ENCODE results near the gene LLCFC1. TPM values are rescaled to one million over a fixed set of nuclear protein-coding genes. Genes with fewer than 3 reads are reported as not detected.
"Not testable (repeated sequence)": the region's sequence is repeated elsewhere in the genome, so short reads cannot be mapped to it uniquely, and the experiment has no call there.

The LLCFC1 gene
- total RNA-seq, 1 donor from 2014 or later = not detected

DNA sequence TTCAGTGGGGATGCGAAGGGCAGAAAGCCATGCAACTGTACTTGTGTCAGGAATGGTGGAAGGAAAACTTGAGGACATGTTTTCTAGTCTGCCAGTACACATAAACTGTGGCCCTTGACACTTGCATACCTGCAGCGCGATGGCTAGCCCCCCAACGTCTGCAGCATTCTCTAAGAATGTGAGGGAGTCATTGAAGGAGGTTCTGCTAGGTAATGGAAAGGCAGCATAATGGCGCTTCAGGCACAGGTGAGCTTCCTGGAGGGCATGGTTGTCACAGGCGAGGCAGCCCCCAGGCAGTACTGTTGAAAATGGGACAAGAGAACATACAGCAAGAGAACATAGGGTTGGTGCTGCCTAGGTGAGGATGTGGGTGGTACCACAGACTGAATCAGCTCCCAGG lies 3.5 kb downstream of the LLCFC1 start:
- DNase-seq (ENCODE audit: low spot score) = no peak

DNA sequence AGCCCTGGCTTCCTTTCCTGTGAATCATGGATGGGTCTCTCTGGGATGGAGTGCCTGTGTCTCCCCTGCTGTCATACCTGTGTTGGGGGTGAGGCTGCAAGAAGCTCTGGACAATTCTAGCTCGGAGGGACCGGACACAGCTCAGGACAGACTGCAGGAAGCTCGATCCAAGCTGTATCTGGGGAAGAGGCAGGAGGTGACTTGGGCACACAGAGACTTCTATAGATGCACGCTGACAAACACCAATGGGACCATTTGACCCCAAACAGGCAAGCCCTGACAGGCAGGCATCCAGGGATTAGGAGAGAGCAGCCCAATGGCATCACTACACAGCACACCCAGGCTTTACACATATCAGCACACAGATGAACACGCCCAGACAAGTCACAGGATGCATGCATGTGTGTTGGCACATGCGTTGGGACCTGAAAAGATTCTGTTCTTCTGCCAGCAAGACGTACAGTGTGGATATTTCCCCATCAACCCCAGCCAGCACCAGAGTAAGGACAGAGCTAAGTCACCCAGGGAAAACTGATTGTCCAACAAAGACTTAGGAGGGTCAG lies 4.5 kb downstream of the LLCFC1 start:
- no peak for DNase-seq (ENCODE audit: low spot score)

- DNase-seq (ENCODE audit: low spot score) = no peak
These were observed 5.7 kb downstream of the LLCFC1 start for GRCh38 chr7:142945001-142945400.

DNA sequence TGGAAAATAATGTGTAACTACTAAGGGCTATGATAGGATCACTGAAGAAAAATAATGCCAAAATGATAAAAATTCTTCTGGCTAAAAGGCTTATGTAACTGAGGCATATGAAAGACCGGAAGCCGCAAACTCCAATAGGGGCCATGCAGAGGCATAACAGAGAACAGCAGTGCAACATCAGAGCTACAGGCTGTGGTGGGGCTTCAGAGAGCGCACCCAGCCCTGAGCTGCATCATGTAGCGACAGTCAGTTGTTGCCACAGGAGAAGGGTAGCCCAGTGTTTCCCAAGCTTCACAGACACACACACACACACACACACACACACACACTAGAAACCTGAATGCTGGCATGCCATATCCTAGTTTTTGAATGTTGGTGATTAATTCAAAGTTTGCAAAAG lies 9.3 kb downstream of the LLCFC1 start:
- DNase-seq (ENCODE audit: low spot score) = no peak

DNA sequence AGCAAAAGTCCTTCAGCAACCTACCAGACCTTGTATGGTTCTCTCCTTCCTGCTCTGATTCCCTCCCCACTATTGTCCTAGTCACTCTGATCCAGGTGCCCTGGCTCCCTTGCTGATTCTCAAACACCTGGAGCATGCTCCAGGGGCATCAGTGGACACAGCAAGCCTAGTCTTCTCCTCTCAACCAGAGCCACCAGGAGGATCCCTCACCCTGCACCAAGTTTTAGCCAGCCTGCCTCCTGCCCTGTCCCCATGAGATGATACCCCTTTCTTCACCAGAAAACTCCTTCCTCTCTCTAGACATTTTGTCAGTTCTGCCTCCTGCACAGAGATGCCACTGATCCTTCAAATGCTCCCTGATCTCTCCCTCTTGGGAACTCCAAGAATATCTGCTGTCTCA lies 11.0 kb downstream of the LLCFC1 start:
- no peak for DNase-seq (ENCODE audit: low spot score)

- DNase-seq (ENCODE audit: low spot score) = no peak
These were observed 15.5 kb downstream of the LLCFC1 start for GRCh38 chr7:142954680-142955268.

- peak; percentile 40 for DNase-seq (ENCODE audit: low spot score)
These were observed 17.8 kb downstream of the LLCFC1 start for GRCh38 chr7:142956951-142957623.

- DNase-seq (ENCODE audit: low spot score) = no peak
These were observed 18.4 kb downstream of the LLCFC1 start for GRCh38 chr7:142957723-142958122.

DNA sequence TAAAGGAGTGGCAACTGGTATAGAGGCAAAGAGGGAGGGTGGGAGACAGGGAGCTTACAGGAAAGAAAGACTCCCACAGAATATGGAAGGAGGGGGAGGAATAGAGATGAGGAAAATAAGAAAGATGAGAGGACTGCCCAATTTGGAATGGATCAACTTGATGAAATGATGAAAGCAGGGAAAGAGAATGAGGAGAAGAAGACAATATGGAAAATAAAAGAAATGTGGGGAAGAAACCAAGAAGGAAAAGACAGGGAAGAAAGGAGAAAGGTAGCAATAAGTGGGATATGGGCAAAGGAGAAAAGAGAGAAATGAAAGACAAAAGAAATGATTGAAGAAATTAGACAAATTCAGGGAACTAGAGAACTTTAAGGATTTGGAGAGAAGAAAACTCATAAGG lies 19.9 kb downstream of the LLCFC1 start:
- no peak for DNase-seq (ENCODE audit: low spot score)

DNA sequence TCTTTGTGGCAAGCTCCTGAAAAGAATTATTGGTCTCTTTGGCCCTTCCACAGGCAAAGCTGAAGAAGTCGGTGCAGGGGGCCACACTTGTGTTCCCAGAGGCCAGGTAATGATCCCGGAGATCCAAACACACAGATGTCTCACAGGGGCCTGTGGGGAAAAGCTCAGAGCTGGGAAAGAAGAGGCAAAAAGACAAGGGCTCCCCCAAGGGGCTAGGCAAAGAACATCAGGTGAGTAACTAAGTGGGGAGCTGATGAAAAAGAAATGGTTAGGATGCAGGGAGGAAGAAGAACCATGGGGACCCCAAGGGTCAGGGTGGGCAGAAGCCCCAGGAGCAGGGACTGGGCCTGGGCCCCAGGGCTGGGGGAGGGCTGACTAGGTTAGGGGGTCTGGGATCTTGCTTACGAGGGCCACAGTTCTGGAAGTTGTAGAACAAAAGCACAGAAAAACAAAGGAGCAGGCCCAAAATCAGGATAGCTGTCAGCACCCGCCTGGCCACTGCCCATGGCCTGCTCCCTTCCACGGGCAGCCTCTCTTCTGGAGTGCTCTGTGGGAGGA lies 21.8 kb downstream of the LLCFC1 start:
- no peak for DNase-seq (ENCODE audit: low spot score)

GRCh38 chr7:142961595-142961972 lies 22.3 kb downstream of the LLCFC1 start:
- DNase-seq (ENCODE audit: low spot score) = no peak

GRCh38 chr7:142961973-142962926 lies 23.0 kb downstream of the LLCFC1 start, which contains the start of gene KEL:
TSS of gene KEL (minus strand) at chr7:142962363. CDS start at chr7:142962206, 157 bp downstream.
- no peak for DNase-seq (ENCODE audit: low spot score)

DNA sequence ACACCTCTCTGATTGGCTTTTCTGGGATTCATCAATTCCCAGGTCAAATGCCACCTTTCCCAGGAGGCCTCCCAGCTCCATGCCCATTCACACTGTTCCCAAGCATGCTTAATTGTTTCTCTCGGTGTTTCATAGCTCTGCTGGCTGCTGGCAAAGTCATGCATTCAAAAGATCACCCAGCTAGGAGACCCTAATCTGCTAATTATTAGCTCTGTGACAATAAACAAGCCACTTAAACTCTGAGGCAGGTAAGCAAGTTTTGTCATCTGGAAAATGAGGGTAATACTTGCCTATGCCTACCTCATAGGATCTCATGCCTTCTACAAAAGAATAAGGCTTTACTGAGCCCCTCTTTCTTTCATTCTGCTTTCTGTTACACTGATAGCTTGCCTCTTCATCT lies 23.7 kb downstream of the LLCFC1 start:
- DNase-seq (ENCODE audit: low spot score) = no peak

DNA sequence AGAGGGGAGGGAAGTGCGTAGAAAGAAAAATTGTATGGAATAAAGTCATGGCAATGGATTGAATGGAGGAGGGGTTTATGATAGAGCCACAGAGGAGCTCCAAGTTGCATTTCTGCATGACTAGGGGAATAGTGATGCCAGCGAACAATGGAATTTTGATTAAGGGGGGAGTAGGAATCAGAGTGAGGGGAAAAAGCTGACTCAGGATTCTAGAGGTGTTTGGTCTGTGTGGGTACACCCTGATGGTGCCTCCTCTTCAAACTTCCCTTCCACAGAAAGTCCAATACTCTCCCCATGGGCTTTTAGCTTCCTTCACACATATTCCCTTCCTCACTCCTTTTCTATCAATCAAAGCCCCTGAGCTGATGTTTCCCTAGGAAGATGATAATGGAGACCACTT lies 24.7 kb downstream of the LLCFC1 start:
- no peak for DNase-seq (ENCODE audit: low spot score)

DNA sequence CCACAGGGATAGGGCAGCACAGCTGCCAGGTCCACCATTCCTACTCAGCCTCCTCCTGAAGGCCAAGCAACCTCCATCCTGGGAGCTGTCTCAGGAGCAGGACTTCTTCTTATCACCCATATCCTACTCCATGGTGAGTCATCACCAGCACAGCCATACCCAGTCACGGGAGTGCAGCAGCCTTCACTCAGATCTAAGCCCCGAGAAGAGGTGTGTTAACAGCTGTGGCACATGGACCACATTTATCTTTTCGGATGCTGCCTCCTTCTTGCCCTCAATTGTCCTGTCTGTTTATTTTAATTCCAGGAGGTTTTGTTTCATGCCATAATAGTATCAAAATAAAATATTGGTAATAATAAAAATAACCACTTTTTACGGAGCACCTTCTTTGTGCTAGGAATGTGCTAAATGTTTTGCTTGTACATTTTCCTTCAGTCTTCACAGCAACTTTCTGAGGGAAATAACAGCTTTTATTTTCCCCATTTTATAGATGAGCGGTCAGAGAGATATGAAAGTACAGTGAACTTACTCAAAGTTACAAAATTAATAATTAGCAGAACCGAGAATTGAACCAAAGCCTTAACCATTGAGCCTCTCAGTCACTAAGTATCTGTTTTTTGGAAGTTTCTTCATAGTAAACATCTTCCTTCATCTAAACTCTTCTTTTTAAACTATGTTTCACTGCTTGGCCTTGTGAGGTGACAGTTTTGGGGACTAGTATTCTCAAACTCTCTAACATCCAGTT lies 25.4 kb downstream of the LLCFC1 start:
- no peak for DNase-seq (ENCODE audit: low spot score)

GRCh38 chr7:142968229-142968628 lies 28.9 kb downstream of the LLCFC1 start:
- DNase-seq (ENCODE audit: low spot score) = no peak

GRCh38 chr7:142969183-142969582 lies 29.9 kb downstream of the LLCFC1 start:
- DNase-seq (ENCODE audit: low spot score) = no peak

DNA sequence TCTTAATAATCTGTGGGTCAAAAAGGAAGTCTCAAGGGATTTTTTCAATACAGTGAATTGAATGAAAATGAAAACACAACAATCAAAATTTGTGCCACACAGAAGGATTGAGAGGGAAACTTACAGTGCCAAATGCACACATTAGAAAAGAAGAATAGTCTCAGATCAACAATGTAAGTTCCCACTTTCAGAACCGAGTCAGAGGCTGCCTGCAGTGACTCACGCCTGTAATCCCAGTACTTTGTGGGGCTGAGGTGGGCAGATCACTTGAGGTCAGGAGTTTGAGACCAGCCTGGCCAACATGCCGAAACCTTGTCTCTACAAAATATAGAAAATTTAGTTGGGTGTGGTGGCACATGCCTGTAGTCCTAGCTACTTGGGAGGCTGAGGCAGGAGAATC lies 35.3 kb downstream of the LLCFC1 start:
- no peak for DNase-seq (ENCODE audit: low spot score)

- DNase-seq (ENCODE audit: low spot score) = not testable (repeated sequence)
These were observed 39.1 kb downstream of the LLCFC1 start for GRCh38 chr7:142978402-142978801.

GRCh38 chr7:142983825-142984224 lies 44.5 kb downstream of the LLCFC1 start:
- no peak for DNase-seq (ENCODE audit: low spot score)

GRCh38 chr7:142984297-142984696 lies 45.0 kb downstream of the LLCFC1 start:
- DNase-seq (ENCODE audit: low spot score) = no peak

All from mucosa of gallbladder (tissue), 1 donor.